Raji (cell line): ENCODE data around the gene CRAMP1.

Source experiments
- POLR2A ChIP-seq: IDR thresholded peaks from 2 replicates; pipeline ENCODE4 v1.6.1; 2011; ENCODE audit warnings: low read depth, low read length, control low read depth; ENCODE audit not compliant: insufficient read depth

Gene CRAMP1

DNA sequence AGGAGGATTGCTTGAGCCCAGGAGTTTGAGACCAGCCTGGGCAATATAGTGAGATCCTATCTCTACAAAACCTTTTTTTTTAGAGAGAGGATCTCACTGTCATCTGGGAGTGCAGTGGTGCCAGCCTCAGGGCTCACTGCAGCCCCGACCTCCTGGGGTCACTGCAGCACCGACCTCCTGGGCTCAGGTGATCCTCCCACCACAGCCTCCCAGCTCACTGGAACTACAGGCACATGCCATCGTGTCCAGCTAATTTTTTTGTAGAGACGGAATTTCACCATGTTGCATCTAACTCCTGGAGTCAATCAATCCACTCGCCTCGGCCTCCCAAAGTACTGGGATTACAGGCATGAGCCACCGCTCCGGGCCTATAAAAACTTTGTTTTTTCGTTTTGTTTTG, 109.2 kb downstream of the CRAMP1 start:
- no peak for TF ChIP-seq POLR2A

DNA sequence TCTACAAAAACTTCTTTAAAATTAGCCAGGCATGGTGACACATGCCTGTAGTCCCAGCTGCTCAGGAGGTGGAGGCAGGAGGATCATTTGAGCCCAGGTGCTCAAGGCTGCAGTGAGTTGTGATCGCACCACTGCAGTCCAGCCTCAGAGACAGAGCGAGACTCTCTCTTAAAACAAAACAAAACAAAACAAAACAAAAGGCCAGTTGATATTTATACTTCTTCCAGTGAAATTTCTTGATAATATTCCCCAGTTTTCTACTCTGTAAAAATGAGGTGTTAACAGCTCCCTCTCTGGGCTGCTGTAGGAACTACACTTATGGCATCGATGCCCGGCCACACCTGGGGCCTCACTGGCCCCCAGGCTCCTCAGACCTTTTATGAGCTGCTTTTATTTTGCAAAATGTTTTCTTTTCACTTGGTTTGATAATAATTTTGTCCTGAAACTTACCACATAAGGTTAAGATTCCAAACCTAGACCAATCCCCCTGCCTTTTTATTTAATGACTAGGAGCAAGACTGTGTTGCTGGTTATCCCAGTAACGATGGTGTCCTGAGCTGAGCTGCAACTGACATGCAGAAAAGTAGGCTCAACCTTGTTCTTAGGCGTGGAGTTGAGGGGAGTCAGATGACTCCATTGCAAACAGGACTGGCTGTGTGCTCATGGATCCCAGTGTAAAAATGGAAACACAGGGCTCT, 111.4 kb downstream of the CRAMP1 start:
- TF ChIP-seq POLR2A = no peak

DNA sequence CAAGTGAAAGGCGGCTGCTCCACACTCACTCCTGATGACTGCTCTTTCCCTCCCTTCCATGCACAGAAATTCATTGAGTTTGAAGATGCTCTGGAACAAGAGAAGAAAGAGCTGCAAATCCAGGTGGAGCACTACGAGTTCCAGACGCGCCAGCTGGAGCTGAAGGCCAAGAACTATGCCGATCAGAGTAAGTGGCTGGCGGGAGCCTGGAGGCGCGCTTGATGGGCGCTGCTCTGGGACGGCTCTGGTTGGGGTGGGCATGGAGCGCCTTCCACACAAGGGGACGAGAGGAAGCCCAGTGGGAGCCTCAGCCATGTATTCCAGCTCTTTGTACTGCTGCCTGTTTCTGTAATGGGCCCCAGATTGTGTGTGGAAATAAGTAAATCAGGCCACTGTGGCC, 112.3 kb downstream of the CRAMP1 start:
- TF ChIP-seq POLR2A = no peak

DNA sequence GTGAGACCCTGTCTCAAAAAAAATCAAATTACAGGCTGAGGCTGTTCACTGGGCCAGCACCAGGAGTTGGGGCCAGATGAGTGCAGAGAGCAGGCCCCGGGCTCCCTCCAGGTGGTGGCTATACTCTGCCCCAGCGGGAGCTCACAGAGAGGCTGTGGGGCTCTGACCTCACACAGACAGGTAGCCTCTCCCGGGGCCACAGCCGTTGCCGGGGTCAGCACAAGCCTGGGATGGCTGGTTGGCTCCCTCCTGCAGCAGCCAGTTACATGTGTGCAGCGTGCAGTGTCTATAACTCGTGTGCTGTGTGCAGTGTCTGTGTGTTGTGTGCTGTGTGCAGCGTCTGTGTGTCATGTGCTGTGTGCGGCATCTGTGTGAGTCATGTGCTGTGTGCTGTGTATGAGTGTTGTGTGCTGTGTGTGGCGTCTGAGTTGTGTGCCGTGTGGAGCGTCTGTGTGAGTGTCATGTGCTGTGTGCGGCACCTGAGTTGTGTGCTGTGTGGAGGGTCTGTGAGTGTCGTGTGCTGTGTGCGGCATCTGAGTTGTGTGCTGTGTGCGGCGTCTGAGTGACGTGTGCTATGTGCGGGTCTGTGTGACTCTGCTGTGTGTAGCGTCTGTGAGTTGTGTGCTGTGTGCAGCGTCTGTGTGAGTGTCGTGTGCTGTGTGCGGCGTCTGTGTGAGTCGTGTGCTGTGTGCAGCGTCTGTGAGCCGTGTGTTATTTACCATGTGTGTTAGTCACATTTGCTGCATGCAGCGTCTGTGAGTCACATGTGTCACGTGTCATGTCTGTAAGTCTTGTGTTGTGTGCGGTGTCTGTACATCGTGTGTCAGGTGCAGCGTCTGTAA, 114.7 kb downstream of the CRAMP1 start:
- no peak for TF ChIP-seq POLR2A
